ENCODE measurements around the gene TMEM119. TPM values are rescaled to one million over a fixed set of nuclear protein-coding genes. Genes with fewer than 3 reads are reported as not detected.

The TMEM119 gene
- total RNA-seq, 1 donor from 2014 or later, result 251 TPM

GRCh38 chr12:108589028-108589839 lies 8.7 kb downstream of the TMEM119 start:
- TF ChIP-seq CTCF (IDR thresholded peaks at IDR 0.05), result no peak
- Histone ChIP-seq H3K9me3 (no peaks in the 10 kb centered on the region), H3K27me3 (no peaks in the 10 kb centered on the region), H3K27ac (no peak overlapping the region), H3K4me1 (no peaks in the 10 kb centered on the region), H3K36me3 (no peaks in the 10 kb centered on the region), H3K4me3 (no peak overlapping the region)
- DNase-seq (ENCODE audit: low spot score in 2 of 2), result no peak
- intact Hi-C loops (cut with DNase I), result no loop called here

DNA sequence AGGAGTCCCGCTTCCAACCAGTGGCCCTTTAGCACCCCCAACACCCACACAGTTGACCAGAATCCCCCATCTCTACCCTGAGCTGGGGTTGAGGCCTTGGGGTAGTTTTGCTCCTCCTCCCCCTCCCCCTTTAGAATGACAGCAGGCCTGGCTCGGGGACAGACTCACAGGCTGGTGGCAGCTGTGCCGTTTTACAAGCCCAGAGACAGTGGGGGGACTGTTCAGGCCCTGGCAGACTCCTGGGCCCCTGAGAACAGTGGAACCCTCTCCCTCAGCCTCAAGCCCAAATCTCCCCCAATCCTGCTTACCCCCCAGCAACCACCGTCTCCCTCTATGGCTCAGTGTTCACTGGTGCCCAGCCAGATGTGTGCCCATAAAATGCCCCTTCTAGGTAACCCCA lies 10.1 kb downstream of the TMEM119 start:
- Histone ChIP-seq H3K36me3 (no peaks in the 10 kb centered on the region), H3K4me1 (no peaks in the 10 kb centered on the region), H3K27ac (no peak overlapping the region), H3K9me3 (no peaks in the 10 kb centered on the region), H3K27me3 (no peaks in the 10 kb centered on the region), H3K4me3 (no peak overlapping the region)
- TF ChIP-seq CTCF (IDR thresholded peaks at IDR 0.05), result no peak
- intact Hi-C loops (cut with DNase I), result no loop called here
- no peak for DNase-seq (ENCODE audit: low spot score in 2 of 2)

DNA sequence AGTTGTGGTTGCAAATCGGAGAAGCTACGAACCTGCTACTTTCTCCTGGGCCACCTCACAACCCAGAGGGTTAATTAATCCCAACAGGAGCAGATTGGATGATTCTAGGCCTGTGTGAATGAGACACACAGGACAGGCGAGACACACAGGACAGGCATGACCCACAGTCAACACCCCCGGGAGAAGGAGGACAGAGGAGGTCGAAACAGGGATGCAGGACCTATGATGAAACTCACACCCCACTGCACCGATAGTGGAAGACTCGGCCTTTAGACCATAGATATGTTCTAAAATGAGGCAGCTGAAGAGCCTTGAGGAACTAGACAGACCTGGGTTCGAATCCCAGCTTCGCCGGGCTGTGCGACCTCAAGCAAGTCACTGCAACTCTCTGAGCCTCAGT lies 11.6 kb downstream of the TMEM119 start:
- no peaks in the 10 kb centered on the region for H3K36me3 ChIP-seq

GRCh38 chr12:108585864-108586263 lies 12.0 kb downstream of the TMEM119 start:
- no peak for TF ChIP-seq CTCF (IDR thresholded peaks at IDR 0.05)
- DNase-seq (ENCODE audit: low spot score in 2 of 2), result no peak
- Histone ChIP-seq H3K36me3 (no peaks in the 10 kb centered on the region), H3K9me3 (no peaks in the 10 kb centered on the region), H3K27ac (no peak overlapping the region), H3K4me3 (no peak overlapping the region), H3K4me1 (no peaks in the 10 kb centered on the region), H3K27me3 (no peaks in the 10 kb centered on the region)
- intact Hi-C loops (cut with DNase I), result no loop called here

More for the DNA sequence above, 11.6 kb downstream of the TMEM119 start:
- TF ChIP-seq CTCF (IDR thresholded peaks at IDR 0.05), result no peak
- Histone ChIP-seq H3K4me3 (no peak overlapping the region), H3K27me3 (no peaks in the 10 kb centered on the region), H3K27ac (no peak overlapping the region), H3K9me3 (no peaks in the 10 kb centered on the region), H3K4me1 (no peaks in the 10 kb centered on the region)
- intact Hi-C loops (cut with DNase I), result no loop called here
- no peak for DNase-seq (ENCODE audit: low spot score in 2 of 2)

DNA sequence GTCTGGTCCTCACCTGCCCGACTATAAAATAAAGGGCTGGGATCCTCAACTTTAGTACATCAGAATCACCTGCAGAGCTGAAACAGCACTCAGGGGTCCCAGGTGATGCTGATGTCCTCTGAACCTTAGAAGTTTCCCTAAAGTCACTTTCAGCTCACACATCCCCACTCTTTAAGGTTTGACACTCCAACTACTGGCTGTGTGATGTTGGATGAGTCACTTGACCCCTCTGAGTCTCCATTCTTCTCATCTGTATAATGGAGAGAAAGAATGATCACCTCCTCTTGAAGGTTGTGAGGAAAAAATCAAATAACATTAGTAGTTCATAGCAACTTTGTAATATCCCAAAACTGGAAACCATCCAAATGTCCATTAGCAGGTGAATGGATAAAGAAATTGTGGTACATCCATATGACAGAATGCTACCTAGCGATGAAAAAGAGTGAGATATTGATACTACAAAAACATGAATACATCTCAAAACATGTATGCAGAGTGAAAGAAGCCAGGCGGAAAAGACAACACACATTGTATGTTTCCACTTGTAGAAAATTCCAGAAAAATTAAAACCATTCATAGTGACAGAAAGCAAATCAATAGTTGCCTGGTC lies 13.3 kb downstream of the TMEM119 start:
- no peak for DNase-seq (ENCODE audit: low spot score in 2 of 2)
- intact Hi-C loops (cut with DNase I), result no loop called here
- Histone ChIP-seq H3K9me3 (no peaks in the 10 kb centered on the region), H3K4me3 (no peak overlapping the region), H3K27me3 (no peaks in the 10 kb centered on the region), H3K4me1 (no peaks in the 10 kb centered on the region), H3K27ac (no peak overlapping the region), H3K36me3 (no peaks in the 10 kb centered on the region)
- TF ChIP-seq CTCF (IDR thresholded peaks at IDR 0.05), result no peak

Measured in ascending aorta (tissue), 2 donors.